ENCODE results near the gene GRK3.

GRCh38 chr22:25696763-25697162 lies 132.3 kb downstream of the GRK3 start:
- TF ChIP-seq CTCF (IDR thresholded peaks at IDR 0.05) (no peak), POLR2A (IDR thresholded peaks at IDR 0.05) (no peak), EP300 (IDR thresholded peaks at IDR 0.05) (no peak)
